ENCODE data around the gene STK33.

- TF ChIP-seq EZH2 (IDR thresholded peaks at IDR 0.05; ENCODE audit: borderline replicate concordance, low read length): no peak
- no peak for TF ChIP-seq CTCF (IDR thresholded peaks at IDR 0.05; ENCODE audit: low read length)
Observed at GRCh38 chr11:8375460-8375859, 218.6 kb downstream of the STK33 start.
